ENCODE results near the gene ANKRA2. TPM values are rescaled to one million over a fixed set of nuclear protein-coding genes. Genes with fewer than 3 reads are reported as not detected.

The ANKRA2 gene
- total RNA-seq = 10 to 100 TPM in 1 of 4 donors, 1 to 10 TPM in 3; 7.8 to 12.2 (median 9.0) TPM
- 10 to 100 TPM in 1 of 3 donors, 1 to 10 TPM in 2; 5.0 to 11.5 (median 5.5) TPM for polyA plus RNA-seq
- long read RNA-seq, donor 1, transcript ANKRA2-201 (9 exons, 2,063 nt) = major isoform, 11 of 13 reads
- long read RNA-seq, donor 1, partial matches to known transcripts = 0 of 13 reads
- long read RNA-seq, donor 1, other reads (novel, unspliced or antisense) = 2 of 13 reads
- long read RNA-seq, donor 2, transcript ANKRA2-201 (9 exons, 2,063 nt) = major isoform, 10 of 17 reads
- long read RNA-seq, donor 2, partial matches to known transcripts = 1 of 17 reads
- long read RNA-seq, donor 2, other reads (novel, unspliced or antisense) = 4 of 17 reads

GRCh38 chr5:73565139-73565968 is at the start of gene ANKRA2, which contains the start of gene UTP15:
Gene ANKRA2 (minus strand): TSS chr5:73565639. CDS start chr5:73562881, 2,758 bp downstream.
Gene UTP15 (plus strand): TSS chr5:73565743. CDS start chr5:73567345, 1,602 bp downstream.
- ATAC-seq = peak; percentile 99 to 100 (median 99)
- Histone ChIP-seq H3K4me3 (peak within 1 kb of the TSS; percentile 82), H3K27me3 (ENCODE audit: insufficient read depth in 3 of 3, low read length in 2 of 3) (no peaks in the 10 kb centered on the region), H3K4me1 (peaks cover 22% of the 10 kb centered on the region), H3K36me3 (ENCODE audit: insufficient read depth in 1 of 2, low read depth in 1 of 2) (peaks cover 0 to 49% of the 10 kb centered on the region in 2 donors), H3K27ac (peak within 1 kb of the TSS; percentile 96), H3K9me3 (no peaks in the 10 kb centered on the region)
- TF ChIP-seq CTCF (IDR thresholded peaks at IDR 0.05) = no peak
- 0% methylated on average over 62 of the region's 62 CpGs for WGBS, 3 donors
- peak; percentile 100 for DNase-seq
- intact Hi-C loops (cut with DNase I) = loop anchor here (10.0 kb wide), 2 partner anchors 61 to 691 kb away; no protein-coding TSS in a partner anchor

- ATAC-seq (no peak), DNase-seq (no peak)
- Histone ChIP-seq H3K9me3 (no peaks in the 10 kb centered on the region), H3K4me1 (no peaks in the 10 kb centered on the region), H3K4me3 (no peak overlapping the region), H3K27me3 (ENCODE audit: insufficient read depth in 3 of 3, low read length in 2 of 3) (no peaks in the 10 kb centered on the region), H3K36me3 (ENCODE audit: insufficient read depth in 1 of 2, low read depth in 1 of 2) (no peaks in the 10 kb centered on the region), H3K27ac (no peak overlapping the region)
- TF ChIP-seq CTCF (IDR thresholded peaks at IDR 0.05) = no peak
- intact Hi-C loops (cut with DNase I) = no loop called here
- 77 to 82% (median 78%) methylated on average over 2 of the region's 2 CpGs for WGBS, 3 donors
These were observed 49.6 kb upstream of the ANKRA2 start for GRCh38 chr5:73615085-73615484.

- no peak for DNase-seq
- Histone ChIP-seq H3K9me3 (no peaks in the 10 kb centered on the region), H3K4me3 (no peak overlapping the region), H3K36me3 (ENCODE audit: insufficient read depth in 1 of 2, low read depth in 1 of 2) (no peaks in the 10 kb centered on the region), H3K27me3 (ENCODE audit: insufficient read depth in 3 of 3, low read length in 2 of 3) (no peaks in the 10 kb centered on the region), H3K4me1 (no peaks in the 10 kb centered on the region), H3K27ac (no peak overlapping the region)
- TF ChIP-seq CTCF (IDR thresholded peaks at IDR 0.05) = no peak
- intact Hi-C loops (cut with DNase I) = no loop called here
- no peak for ATAC-seq
- WGBS, 3 donors = 86 to 92% (median 88%) methylated on average over 3 of the region's 3 CpGs
These were observed 47.4 kb upstream of the ANKRA2 start for GRCh38 chr5:73612799-73613198.

GRCh38 chr5:73607228-73607627 is 41.8 kb upstream of the ANKRA2 start:
- H3K36me3 ChIP-seq (ENCODE audit: insufficient read depth in 1 of 2, low read depth in 1 of 2) = no peaks in the 10 kb centered on the region
- H3K27me3 ChIP-seq (ENCODE audit: insufficient read depth in 3 of 3, low read length in 2 of 3) = no peaks in the 10 kb centered on the region
- no peak for TF ChIP-seq CTCF (IDR thresholded peaks at IDR 0.05)
- no peaks in the 10 kb centered on the region for H3K4me1 ChIP-seq
- no peak overlapping the region for H3K27ac ChIP-seq
- H3K9me3 ChIP-seq = no peaks in the 10 kb centered on the region
- ATAC-seq = no peak
- DNase-seq = no peak
- H3K4me3 ChIP-seq = no peak overlapping the region
- intact Hi-C loops (cut with DNase I) = no loop called here
